NCI-H1417 treated with DMSO at 0.1 percent for 48 hours (cell line): ENCODE results near the gene MS4A12.
"Not testable (repeated sequence)": the region's sequence is repeated elsewhere in the genome, so short reads cannot be mapped to it uniquely, and the experiment has no call there.

ENCODE experiments used
- DNase-seq: peaks from one replicate; lab custom pipeline; 2025; lab: John Stamatoyannopoulos, UW

MS4A12 gene

DNA sequence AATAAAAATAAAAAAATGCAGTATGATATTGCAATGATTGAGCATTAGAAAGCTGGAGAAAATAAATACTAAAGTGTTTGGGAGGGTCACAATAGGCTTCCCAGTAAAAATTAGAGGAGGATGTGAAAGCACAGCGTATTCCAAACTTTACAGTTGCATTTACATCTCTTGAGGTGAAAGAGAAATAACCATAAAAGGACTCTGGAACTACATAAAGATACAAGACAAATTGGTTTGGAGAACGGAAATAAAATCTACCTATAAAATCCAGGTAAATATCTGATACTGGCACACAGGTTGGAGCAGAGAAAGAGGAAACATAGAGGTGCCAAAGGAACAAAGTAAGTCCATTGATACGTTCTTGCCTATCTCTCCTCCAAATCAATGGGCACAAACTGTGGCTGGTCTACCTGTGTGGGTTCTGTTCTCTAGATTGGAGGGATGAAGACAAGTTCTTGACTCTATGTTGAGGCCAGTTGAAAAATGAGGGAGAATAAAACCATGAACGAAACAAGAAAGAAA is at the start of gene MS4A12:
MS4A12 (plus strand) TSS at position 291 of the 522 bp plus-strand sequence. CDS start 4,541 bp downstream, outside the sequence.
- no peak for DNase-seq

DNA sequence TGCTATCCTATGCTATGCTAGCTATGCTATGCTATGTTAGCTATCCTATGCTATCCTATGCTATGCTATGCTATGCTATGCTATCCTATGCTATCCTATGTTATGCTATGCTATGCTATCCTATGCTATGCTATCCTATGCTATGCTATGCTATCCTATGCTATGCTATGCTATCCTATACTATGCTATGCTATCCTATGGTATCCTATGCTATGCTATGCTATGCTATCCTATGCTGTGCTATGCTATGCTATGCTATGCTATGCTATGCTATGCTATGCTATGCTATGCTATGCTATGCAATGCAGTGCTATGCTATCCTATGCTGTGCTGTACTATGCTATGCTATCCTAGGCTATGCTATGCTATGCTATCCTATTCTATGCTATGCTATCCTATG is 45.5 kb upstream of the MS4A12 start:
- DNase-seq: no peak

DNA sequence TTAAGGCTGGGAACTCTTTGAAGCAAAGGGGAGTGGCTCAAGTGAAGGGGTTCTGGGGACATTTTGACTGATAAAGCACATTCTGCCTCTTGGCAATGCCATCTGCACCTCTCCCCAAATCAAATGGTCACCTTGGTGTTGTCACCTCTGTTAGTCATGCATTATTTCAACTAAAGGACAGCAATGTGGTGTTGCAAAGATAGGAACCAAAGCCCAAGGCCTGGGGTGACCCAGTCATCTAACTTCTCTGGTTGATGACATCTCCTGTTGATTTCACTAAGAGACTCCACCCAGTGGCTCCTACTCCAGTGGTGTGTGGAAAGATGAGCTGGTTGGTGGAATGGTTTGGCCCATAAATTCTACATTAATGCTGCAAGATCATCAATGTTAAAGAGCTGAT is 44.7 kb upstream of the MS4A12 start:
- DNase-seq: no peak

DNA sequence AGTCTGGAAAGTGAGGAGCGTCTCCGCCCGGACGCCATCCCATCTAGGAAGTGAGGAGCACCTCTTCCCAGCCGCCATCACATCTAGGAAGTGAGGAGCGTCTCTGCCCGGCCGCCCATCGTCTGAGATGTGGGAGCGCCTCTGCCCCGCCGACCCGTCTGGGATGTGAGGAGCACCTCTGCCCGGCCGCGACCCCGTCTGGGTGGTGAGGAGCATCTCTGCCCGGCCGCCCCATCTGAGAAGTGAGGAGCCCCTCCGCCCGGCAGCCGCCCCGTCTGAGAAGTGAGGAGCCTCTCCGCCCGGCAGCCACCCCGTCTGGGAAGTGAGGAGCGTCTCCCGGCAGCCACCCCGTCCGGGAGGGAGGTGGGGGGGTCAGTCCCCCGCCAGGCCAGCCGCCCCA is 41.4 kb upstream of the MS4A12 start:
- DNase-seq: not testable (repeated sequence)

DNA sequence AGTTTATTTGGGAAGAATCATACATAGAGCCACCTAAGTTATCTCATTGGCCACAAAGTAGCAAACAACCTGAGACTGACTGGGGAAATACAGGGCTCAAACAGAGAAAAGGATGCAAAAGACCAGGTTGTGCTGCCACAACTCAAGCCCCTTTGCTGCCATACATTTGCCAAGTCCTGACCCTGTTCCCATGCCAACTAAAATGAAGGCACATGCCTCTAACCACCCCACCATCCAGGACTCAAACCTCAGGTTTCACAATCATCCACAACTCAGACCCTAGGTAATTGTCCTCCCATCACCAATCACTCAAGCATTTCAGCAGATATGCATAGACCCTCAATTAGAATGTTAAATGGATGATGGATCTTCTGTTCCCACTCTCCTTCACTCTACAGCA is 38.4 kb upstream of the MS4A12 start:
- DNase-seq: no peak

GRCh38 chr11:60455531-60456042 is 37.0 kb upstream of the MS4A12 start, which contains the start of gene MS4A1:
Gene MS4A1 (plus strand): TSS chr11:60455847. CDS start chr11:60462375, 6,528 bp downstream.
- no peak for DNase-seq

GRCh38 chr11:60457576-60457975 is 35.0 kb upstream of the MS4A12 start:
- DNase-seq: no peak

- no peak for DNase-seq
Measured at GRCh38 chr11:60459345-60459744, 33.2 kb upstream of the MS4A12 start.

- DNase-seq: no peak
Measured at GRCh38 chr11:60468829-60469228, 23.7 kb upstream of the MS4A12 start.

DNA sequence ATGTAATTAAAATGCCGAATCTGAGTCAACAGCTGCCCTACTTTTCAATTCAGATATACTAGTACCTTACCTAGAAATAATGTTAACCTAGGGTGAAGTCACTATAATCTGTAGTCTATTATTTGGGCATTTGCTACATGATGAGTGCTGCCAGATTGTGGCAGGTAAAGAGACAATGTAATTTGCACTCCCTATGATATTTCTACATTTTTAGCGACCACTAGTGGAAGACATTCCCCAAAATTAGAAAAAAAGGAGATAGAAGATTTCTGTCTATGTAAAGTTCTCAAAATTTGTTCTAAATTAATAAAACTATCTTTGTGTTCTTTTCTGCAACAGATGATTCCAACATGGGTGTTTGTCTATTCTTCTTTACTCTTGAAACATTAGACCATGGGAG is 22.9 kb upstream of the MS4A12 start:
- DNase-seq: no peak

DNA sequence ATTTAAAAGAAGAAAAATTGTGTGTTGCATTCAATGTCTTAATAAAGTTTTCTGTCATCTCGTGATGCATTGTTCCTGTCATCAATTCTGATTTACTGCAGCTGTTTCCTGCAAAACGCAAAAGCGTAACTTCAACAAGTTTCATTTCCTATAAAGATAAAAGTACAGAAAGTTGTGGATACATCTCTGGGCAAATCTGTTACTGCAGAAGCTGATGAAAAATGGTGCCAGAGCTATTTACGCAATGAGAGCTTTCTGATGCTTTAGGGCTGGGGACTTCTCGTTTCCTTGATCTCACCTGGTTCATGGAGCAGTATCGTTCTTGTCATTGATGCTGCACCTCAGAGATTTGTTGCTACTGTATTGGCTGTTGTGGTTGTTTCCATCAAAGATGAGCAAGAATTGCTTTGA is 15.5 kb upstream of the MS4A12 start:
- no peak for DNase-seq

GRCh38 chr11:60482361-60482760 is 10.2 kb upstream of the MS4A12 start:
- DNase-seq: no peak

GRCh38 chr11:60485987-60486386 is 6.6 kb upstream of the MS4A12 start:
- no peak for DNase-seq

DNA sequence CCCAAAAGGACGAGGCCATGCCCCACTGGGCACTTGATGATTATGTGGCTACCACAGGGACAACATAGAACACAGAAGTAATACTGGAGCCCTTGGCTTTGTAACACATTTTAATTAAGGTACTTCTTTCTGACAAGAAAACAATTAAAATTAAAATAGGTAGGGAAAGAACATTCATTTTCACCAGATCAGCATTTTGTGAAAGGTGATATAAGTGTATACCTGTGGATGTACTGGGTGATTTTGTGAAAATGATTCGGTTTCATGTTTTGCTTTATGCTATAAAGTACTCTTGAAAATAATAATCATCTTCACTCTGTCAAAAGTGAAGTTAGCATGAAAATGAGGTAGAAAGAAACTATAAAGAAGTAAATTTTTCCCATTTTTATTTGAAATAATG is 876 bp downstream of the MS4A12 start:
- no peak for DNase-seq

- no peak for DNase-seq
Measured at GRCh38 chr11:60498399-60498798, 5.8 kb downstream of the MS4A12 start.

GRCh38 chr11:60498853-60499252 is 6.3 kb downstream of the MS4A12 start:
- no peak for DNase-seq

GRCh38 chr11:60500276-60500910 is 7.8 kb downstream of the MS4A12 start:
- no peak for DNase-seq

DNA sequence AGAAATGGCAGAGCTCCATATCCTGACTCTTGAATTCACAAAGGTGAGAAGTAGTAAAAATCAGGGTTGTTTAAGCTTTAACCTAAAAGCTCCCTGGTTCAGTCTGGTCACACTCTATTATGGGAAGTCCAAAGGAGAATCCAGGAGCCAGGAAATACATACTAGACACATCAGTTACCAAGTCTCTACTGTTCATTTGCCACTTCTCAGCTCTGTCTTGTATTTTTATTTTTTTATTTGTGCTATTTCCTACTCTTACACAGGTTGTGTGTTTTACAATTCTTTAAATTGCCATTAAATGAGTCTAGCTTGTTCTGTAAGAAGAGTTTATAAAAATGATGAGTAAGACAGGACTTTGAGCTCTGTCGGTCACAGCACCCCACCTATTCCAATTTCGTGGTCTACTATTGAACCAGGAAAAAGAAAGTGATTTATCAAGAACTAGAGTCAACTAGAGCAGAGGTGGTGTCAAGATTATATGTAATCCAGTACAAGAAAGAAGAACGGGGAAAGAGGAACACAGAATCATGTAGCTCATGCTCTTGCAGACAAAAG is 9.7 kb downstream of the MS4A12 start:
- no peak for DNase-seq

- no peak for DNase-seq
Measured at GRCh38 chr11:60504219-60504905, 11.8 kb downstream of the MS4A12 start.

- DNase-seq: not testable (repeated sequence)
Measured at GRCh38 chr11:60509609-60510008, 17.0 kb downstream of the MS4A12 start.

- not testable (repeated sequence) for DNase-seq
Measured at GRCh38 chr11:60510209-60510608, 17.6 kb downstream of the MS4A12 start.

DNA sequence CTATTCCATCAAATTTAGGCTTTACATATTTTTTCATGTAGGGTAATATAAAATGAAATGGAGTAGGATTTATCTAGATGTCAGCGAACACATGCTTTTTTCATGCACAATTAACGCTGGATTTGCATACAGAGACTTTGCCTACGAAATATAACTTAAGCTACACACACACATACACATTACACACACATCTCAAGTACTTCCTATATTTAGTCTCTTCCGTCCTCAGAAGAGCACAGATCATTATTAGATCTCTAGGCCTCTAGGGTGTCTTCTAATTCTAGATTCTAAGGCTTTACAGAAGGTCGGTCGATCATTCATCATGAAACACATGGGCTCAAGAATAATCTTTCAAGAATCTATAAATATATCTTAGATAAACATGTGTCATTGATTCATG is 18.8 kb downstream of the MS4A12 start:
- DNase-seq: no peak

GRCh38 chr11:60512651-60513225 is 20.2 kb downstream of the MS4A12 start:
- DNase-seq: no peak
